K562 (cell line): ENCODE results near the gene MTSS2. TPM values are rescaled to one million over a fixed set of nuclear protein-coding genes. Genes with fewer than 3 reads are reported as not detected.

ENCODE experiments used
- ATAC-seq: fragments of 200-7000 bp; cut with Tn5 transposase; 3 replicates; pipeline ENCODE4 v1.9.1; 2020; ENCODE audit warnings: moderate library complexity
- BruUV-seq: library from RNA; stranded (reverse); fragments of 400-500 nt; replicated peaks from 2 replicates; lab custom pipeline; 2021; lab: Mats Ljungman, UMichigan
- CTCF ChIA-PET: fragments of 300-600 bp; formaldehyde crosslinking; extraction: SDS; loops from one replicate; lab custom pipeline; 2021; ENCODE audit warnings: low intra/inter-chr PET ratio; lab: Yijun Ruan, JAX
- POLR2A ChIA-PET: fragments of 300-600, 350-650 bp; sonication (Branson Sonifier 250); formaldehyde crosslinking; extraction: SDS; loops from one replicate; lab custom pipeline; 2021; ENCODE audit warnings: antibody characterized with exemption, inconsistent platforms; lab: Yijun Ruan, JAX
- DNase-seq, 4 experiments: peaks; one replicate each; pipeline versions ENCODE4 v3.0.0 to v3.0.0-alpha.2; 2011 to 2018; ENCODE audit warnings: low spot score in 3 of 4, mixed read lengths in 3 of 4; ENCODE audit errors: extremely low read depth in 1 of 4
- FAIRE-seq: peaks from 2 replicates; lab custom pipeline; 2011; peaks lifted over from hg19 to GRCh38; lab: Jason Lieb, UNC
- H2AFZ ChIP-seq: 2 replicates; pipeline ENCODE4 v1.6.0; 2011; ENCODE audit warnings: low read depth, low read length, control low read depth, inconsistent platforms
- H3K27ac ChIP-seq: fragments of 200-600 bp; 3 replicates; pipeline ENCODE4 v1.8.0; 2011; ENCODE audit warnings: low read depth, mild to moderate bottlenecking, control low read depth, inconsistent platforms, low read length, moderate library complexity, mixed read lengths; ENCODE audit errors: extremely low read depth
- H3K27me3 ChIP-seq, 2 experiments: fragments of 300-600 bp in 1 of 2; 2 replicates in 1 of 2; 3 replicates in 1 of 2; pipeline versions ENCODE4 v1.6.0 to v1.8.0; 2011; ENCODE audit warnings: inconsistent platforms in 2 of 2, low read length in 2 of 2, mild to moderate bottlenecking in 1 of 2, mixed read lengths in 1 of 2, moderate library complexity in 1 of 2; ENCODE audit not compliant: control insufficient read depth in 2 of 2, insufficient read depth in 2 of 2
- H3K36me3 ChIP-seq: fragments of 300-600 bp; 3 replicates; pipeline ENCODE4 v1.8.0; 2011; ENCODE audit warnings: mild to moderate bottlenecking, low read length, inconsistent platforms; ENCODE audit not compliant: control insufficient read depth, insufficient read depth
- H3K4me1 ChIP-seq, 2 experiments: fragments of 200-600 bp in 1 of 2; replicated peaks in 1 of 2; 2 replicates in 1 of 2; 3 replicates in 1 of 2; pipeline versions ENCODE4 v1.5.1 to v1.8.0; 2011; ENCODE audit warnings: inconsistent platforms in 2 of 2, low read length in 2 of 2, mild to moderate bottlenecking in 1 of 2, mixed read lengths in 1 of 2, moderate library complexity in 1 of 2; ENCODE audit not compliant: control insufficient read depth in 2 of 2, insufficient read depth in 2 of 2
- H3K4me2 ChIP-seq: 2 replicates; pipeline ENCODE4 v1.6.1; 2011; ENCODE audit warnings: low read length, control low read depth, inconsistent platforms, mixed read lengths; ENCODE audit not compliant: insufficient read depth
- H3K4me3 ChIP-seq: fragments of 200-600 bp; sonication (generic), shearing (Covaris generic); 2 replicates; pipeline ENCODE4 v1.5.1; 2016; ENCODE audit warnings: control low read depth, inconsistent platforms
- H3K79me2 ChIP-seq: fragments of 200-600 bp; 3 replicates; pipeline ENCODE4 v1.8.0; 2011; ENCODE audit warnings: low read length, inconsistent platforms; ENCODE audit not compliant: control insufficient read depth, insufficient read depth
- H3K9ac ChIP-seq, 2 experiments: 2 replicates each; pipeline versions ENCODE4 v1.6.0 to v1.6.1; 2011; ENCODE audit warnings: low read depth in 2 of 2, low read length in 2 of 2, control low read depth in 1 of 2, inconsistent platforms in 1 of 2, mild to moderate bottlenecking in 1 of 2, mixed read lengths in 1 of 2; ENCODE audit not compliant: insufficient read depth in 1 of 2
- H3K9me1 ChIP-seq: one replicate; pipeline ENCODE4 v1.6.0; 2011; ENCODE audit warnings: inconsistent platforms, mild to moderate bottlenecking, low read length, moderate library complexity; ENCODE audit not compliant: control insufficient read depth, insufficient read depth
- H3K9me3 ChIP-seq: replicated peaks from 2 replicates; pipeline ENCODE4 v1.5.1; 2011; ENCODE audit warnings: low read depth, low read length, inconsistent platforms; ENCODE audit not compliant: control insufficient read depth, insufficient read depth
- H4K20me1 ChIP-seq: replicated peaks from 2 replicates; pipeline ENCODE4 v1.6.1; 2011; ENCODE audit warnings: low read length, inconsistent platforms, mixed read lengths; ENCODE audit not compliant: control insufficient read depth, insufficient read depth
- CEBPG ChIP-seq, 3 experiments: fragments of 200-800 bp in 1 of 3; sonication (Bioruptor generic) in 1 of 3; sonication (generic) in 1 of 3; formaldehyde crosslinking in 1 of 3; IDR thresholded peaks in 2 of 3; conservative IDR thresholded peaks in 1 of 3; 2 replicates each; pipeline versions ENCODE4 v1.6.1 to v1.8.0; 2016 to 2022; ENCODE audit warnings: missing compliant biosample characterization in 2 of 3, missing genetic modification characterization in 2 of 3, mild to moderate bottlenecking in 1 of 3, missing genetic modification reagents in 1 of 3
- LEF1 ChIP-seq: fragments of 450-650 bp; IDR thresholded peaks from 2 replicates; pipeline ENCODE4 v1.6.1; 2016; ENCODE audit warnings: mild to moderate bottlenecking
- WGBS: fragments of 100-300 bp; shearing (Covaris generic); methylation state at CpG from one replicate; pipeline ENCODE4 v1.1.6; 2016; ENCODE audit warnings: low coverage, mixed read lengths; ENCODE audit not compliant: insufficient coverage; ENCODE audit errors: missing lambda C conversion rate; 5-methylcytosine and 5-hydroxymethylcytosine counted together
- in situ Hi-C: fragments of 300-500 bp; cut with MboI; formaldehyde crosslinking; loops from 4 replicates; pipeline ENCODE4 v1.15.0; 2018; ENCODE audit warnings: inconsistent platforms, mixed read lengths
- intact Hi-C: fragments of 100-400 bp; cut with micrococcal nuclease; formaldehyde crosslinking; loops from 2 replicates; pipeline ENCODE4 v1.14.2; 2022
- polyA plus RNA-seq, 8 experiments: library from polyadenylated mRNA; depleted of rRNA in 4 of 8; stranded (reverse) in 5 of 8; unstranded in 3 of 8; fragments of >200 nt; fragmentation: Nextera tagmentation in 2 of 8; fragmentation: Illumina TruSeq in 1 of 8; extraction: Ambion mirVana in 2 of 8; extraction: Trizol in 1 of 8; gene quantifications; 2 replicates each; pipeline versions ENCODE4 v1.2.1 to v1.2.3, GENCODE V29; 2011 to 2014; ENCODE audit warnings: inconsistent platforms in 1 of 8, missing spikeins in 1 of 8
- total RNA-seq, 7 experiments: library from RNA; depleted of rRNA in 6 of 7; stranded (reverse); fragments of >200 nt in 6 of 7; fragmentation: Illumina TruSeq in 2 of 7; extraction: Trizol in 2 of 7; gene quantifications; 2 replicates each; pipeline versions ENCODE4 v1.2.1 to v1.2.3, GENCODE V29; 2011 to 2021; ENCODE audit warnings: low replicate concordance in 1 of 7
- TF ChIP-seq, protein P1 (sequence below): sonication (generic); formaldehyde crosslinking; IDR thresholded peaks from 2 replicates; pipeline ENCODE4 v1.8.0; 2023; ENCODE audit warnings: mild to moderate bottlenecking, missing genetic modification reagents

Gene MTSS2
- total and polyA plus RNA-seq, 9 of the 15 experiments (the other 6 are each of a cell fraction or from before 2014, with no cell fraction given), result 0.11 to 60.3 (median 16.9) TPM

DNA sequence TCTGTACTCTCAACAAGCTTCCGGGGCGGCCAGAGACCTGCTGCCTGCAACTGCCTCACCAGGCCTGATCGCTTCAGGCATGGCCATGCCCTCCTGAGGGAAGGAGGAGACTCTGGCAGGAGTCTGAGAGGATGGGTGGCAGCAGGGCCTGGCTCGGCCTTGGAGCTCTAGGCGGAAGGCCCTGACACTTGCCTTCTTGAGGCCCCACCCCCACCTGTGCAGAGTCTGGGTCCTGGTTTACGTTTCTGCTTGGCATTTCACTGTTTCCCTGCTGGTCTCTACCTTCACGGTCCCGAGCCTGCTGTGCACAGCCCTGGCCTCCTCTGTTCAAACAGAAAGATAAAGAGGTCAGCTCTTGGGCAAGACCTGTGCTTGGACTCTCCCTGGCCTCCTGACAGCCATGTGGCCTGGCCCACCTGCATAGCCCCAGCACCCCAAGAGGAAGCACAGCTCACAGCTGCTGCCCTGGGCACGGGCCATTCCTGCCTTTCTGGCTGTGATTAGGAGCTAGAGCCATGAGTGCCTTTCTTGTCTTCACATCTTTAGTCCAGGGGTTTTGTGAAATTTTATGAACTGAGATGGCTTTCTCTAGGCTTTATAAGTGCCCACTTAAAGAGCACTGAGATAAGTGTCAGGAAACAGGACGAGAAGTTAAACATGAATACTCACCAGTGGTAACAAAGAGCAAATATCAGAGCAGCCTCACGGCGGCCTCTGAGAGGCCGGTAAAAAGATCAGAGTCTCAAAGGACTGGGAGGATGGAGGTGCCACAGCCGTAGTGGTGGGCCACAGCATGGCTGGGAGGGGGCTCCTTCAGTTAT, 25.6 kb upstream of the MTSS2 start:
- ChIA-PET CTCF (no interaction called here), POLR2A (no interaction called here)
- H3K9me3 ChIP-seq, result no peaks in the 10 kb centered on the region
- H4K20me1 ChIP-seq, result no peaks in the 10 kb centered on the region
- H3K79me2 ChIP-seq, result no peaks in the 10 kb centered on the region
- peaks cover 5% of the 10 kb centered on the region; the same call in 1 of the 3 replicates for H3K36me3 ChIP-seq
- no peaks in the 10 kb centered on the region for H3K27me3 ChIP-seq
- H3K9ac ChIP-seq, result peak overlapping the region in 1 of 2 experiments; percentile 65; a peak in 2 of 4 replicates
- no TSS peak for BruUV-seq
- H3K4me3 ChIP-seq, result no peak overlapping the region
- DNase-seq (no peak), FAIRE-seq (no peak), ATAC-seq (no peak)
- no peak overlapping the region for H2AFZ ChIP-seq
- no peak overlapping the region for H3K27ac ChIP-seq
- TF ChIP-seq, protein P1, sequence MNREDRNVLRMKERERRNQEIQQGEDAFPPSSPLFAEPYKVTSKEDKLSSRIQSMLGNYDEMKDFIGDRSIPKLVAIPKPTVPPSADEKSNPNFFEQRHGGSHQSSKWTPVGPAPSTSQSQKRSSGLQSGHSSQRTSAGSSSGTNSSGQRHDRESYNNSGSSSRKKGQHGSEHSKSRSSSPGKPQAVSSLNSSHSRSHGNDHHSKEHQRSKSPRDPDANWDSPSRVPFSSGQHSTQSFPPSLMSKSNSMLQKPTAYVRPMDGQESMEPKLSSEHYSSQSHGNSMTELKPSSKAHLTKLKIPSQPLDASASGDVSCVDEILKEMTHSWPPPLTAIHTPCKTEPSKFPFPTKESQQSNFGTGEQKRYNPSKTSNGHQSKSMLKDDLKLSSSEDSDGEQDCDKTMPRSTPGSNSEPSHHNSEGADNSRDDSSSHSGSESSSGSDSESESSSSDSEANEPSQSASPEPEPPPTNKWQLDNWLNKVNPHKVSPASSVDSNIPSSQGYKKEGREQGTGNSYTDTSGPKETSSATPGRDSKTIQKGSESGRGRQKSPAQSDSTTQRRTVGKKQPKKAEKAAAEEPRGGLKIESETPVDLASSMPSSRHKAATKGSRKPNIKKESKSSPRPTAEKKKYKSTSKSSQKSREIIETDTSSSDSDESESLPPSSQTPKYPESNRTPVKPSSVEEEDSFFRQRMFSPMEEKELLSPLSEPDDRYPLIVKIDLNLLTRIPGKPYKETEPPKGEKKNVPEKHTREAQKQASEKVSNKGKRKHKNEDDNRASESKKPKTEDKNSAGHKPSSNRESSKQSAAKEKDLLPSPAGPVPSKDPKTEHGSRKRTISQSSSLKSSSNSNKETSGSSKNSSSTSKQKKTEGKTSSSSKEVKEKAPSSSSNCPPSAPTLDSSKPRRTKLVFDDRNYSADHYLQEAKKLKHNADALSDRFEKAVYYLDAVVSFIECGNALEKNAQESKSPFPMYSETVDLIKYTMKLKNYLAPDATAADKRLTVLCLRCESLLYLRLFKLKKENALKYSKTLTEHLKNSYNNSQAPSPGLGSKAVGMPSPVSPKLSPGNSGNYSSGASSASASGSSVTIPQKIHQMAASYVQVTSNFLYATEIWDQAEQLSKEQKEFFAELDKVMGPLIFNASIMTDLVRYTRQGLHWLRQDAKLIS (CRISPR knock-in tag), result no peak
- TF ChIP-seq CEBPG (CRISPR knock-in tag; IDR thresholded peaks at IDR 0.05), result no peak
- no peak for TF ChIP-seq CEBPG (tag; conservative IDR thresholded peaks at IDR 0.05 in 1 of 2, IDR thresholded peaks at IDR 0.05 in 1 of 2)
- TF ChIP-seq LEF1, result no peak
- no peaks in the 10 kb centered on the region for H3K9me1 ChIP-seq
- H3K4me2 ChIP-seq, result no peak overlapping the region
- in situ Hi-C loops, result no loop called here
- H3K4me1 ChIP-seq, result peaks cover 2 to 14% of the 10 kb centered on the region in 2 experiments; a peak in 3 of 5 replicates
- 87% methylated on average over 14 of the region's 14 CpGs for WGBS
- intact Hi-C loops, result no loop called here
